Loucy (cell line): Measurements from ENCODE around the gene DSC3.

Experiments used
- H2AFZ ChIP-seq: fragments of 200-600 bp; sonication (generic); 2 replicates; pipeline ENCODE4 v1.6.0; 2016; ENCODE audit warnings: antibody characterized with exemption, mild to moderate bottlenecking, low read length, moderate library complexity
- H3F3A ChIP-seq: fragments of 200-600 bp; 2 replicates; pipeline ENCODE4 v1.6.0; 2016; ENCODE audit warnings: antibody characterized with exemption, low read depth, mild to moderate bottlenecking
- H3K27me3 ChIP-seq: fragments of 200-600 bp; sonication (generic); 2 replicates; pipeline ENCODE4 v1.6.1; 2014; ENCODE audit warnings: low read length, mild to moderate bottlenecking; ENCODE audit not compliant: insufficient read depth, poor library complexity, severe bottlenecking
- H3K36me3 ChIP-seq: fragments of 200-600 bp; sonication (generic); 2 replicates; pipeline ENCODE4 v1.6.1; 2016; ENCODE audit warnings: low read length; ENCODE audit not compliant: insufficient read depth
- H3K4me1 ChIP-seq: fragments of 200-600 bp; sonication (generic); 2 replicates; pipeline ENCODE4 v1.5.1; 2014; ENCODE audit warnings: low read length, mild to moderate bottlenecking; ENCODE audit not compliant: insufficient read depth, poor library complexity, severe bottlenecking
- H3K4me2 ChIP-seq: fragments of 200-600 bp; sonication (generic); 2 replicates; pipeline ENCODE4 v1.6.0; 2014; ENCODE audit warnings: antibody characterized with exemption, low read length, low read depth, mild to moderate bottlenecking; ENCODE audit not compliant: poor library complexity, severe bottlenecking
- H3K4me3 ChIP-seq: fragments of 200-600 bp; sonication (generic); 2 replicates; pipeline ENCODE4 v1.5.1; 2014; ENCODE audit warnings: low read length, mild to moderate bottlenecking, mixed read lengths; ENCODE audit not compliant: poor library complexity, severe bottlenecking
- H3K79me2 ChIP-seq: fragments of 200-600 bp; sonication (generic); 2 replicates; pipeline ENCODE4 v1.6.1; 2014; ENCODE audit warnings: low read length; ENCODE audit not compliant: insufficient read depth
- H3K9ac ChIP-seq: fragments of 200-600 bp; sonication (generic); 2 replicates; pipeline ENCODE4 v1.6.0; 2014; ENCODE audit warnings: mild to moderate bottlenecking, low read depth, low read length, moderate library complexity; ENCODE audit not compliant: poor library complexity, severe bottlenecking
- H3K9me2 ChIP-seq: fragments of 200-600 bp; sonication (generic); replicated peaks from 2 replicates; pipeline ENCODE4 v1.6.1; 2016; ENCODE audit warnings: low read depth, low read length, mixed read lengths
- H3K9me3 ChIP-seq: fragments of 200-600 bp; sonication (generic); 2 replicates; pipeline ENCODE4 v1.6.1; 2014; ENCODE audit warnings: mild to moderate bottlenecking, antibody characterized with exemption, low read length, low read depth; ENCODE audit not compliant: insufficient read depth
- H4K20me1 ChIP-seq: fragments of 200-600 bp; sonication (generic); 2 replicates; pipeline ENCODE4 v1.6.0; 2014; ENCODE audit warnings: antibody characterized with exemption, low read length, mild to moderate bottlenecking; ENCODE audit not compliant: insufficient read depth, poor library complexity, severe bottlenecking
- CTCF ChIP-seq: fragments of 200-600 bp; sonication (generic); conservative IDR thresholded peaks from 2 replicates; pipeline ENCODE4 v1.5.1; 2014; ENCODE audit warnings: mild to moderate bottlenecking, antibody characterized with exemption, low read length
- EZH2phosphoT487 ChIP-seq: fragments of 200-600 bp; IDR thresholded peaks from 2 replicates; pipeline ENCODE4 v1.6.1; 2018; ENCODE audit warnings: antibody characterized with exemption, mild to moderate bottlenecking, moderate library complexity, borderline replicate concordance

Gene DSC3

GRCh38 chr18:31079973-31080372 is 37.4 kb upstream of the DSC3 start:
- Histone ChIP-seq H4K20me1 (no peaks in the 10 kb centered on the region), H2AFZ (no peak overlapping the region), H3K9me2 (no peaks in the 10 kb centered on the region), H3K4me3 (no peak overlapping the region), H3F3A (no peaks in the 10 kb centered on the region), H3K36me3 (no peaks in the 10 kb centered on the region), H3K9me3 (no peaks in the 10 kb centered on the region), H3K79me2 (no peaks in the 10 kb centered on the region), H3K27me3 (no peaks in the 10 kb centered on the region), H3K4me2 (no peak overlapping the region), H3K9ac (no peak overlapping the region), H3K4me1 (no peaks in the 10 kb centered on the region)
- TF ChIP-seq CTCF (no peak), EZH2phosphoT487 (no peak)

DNA sequence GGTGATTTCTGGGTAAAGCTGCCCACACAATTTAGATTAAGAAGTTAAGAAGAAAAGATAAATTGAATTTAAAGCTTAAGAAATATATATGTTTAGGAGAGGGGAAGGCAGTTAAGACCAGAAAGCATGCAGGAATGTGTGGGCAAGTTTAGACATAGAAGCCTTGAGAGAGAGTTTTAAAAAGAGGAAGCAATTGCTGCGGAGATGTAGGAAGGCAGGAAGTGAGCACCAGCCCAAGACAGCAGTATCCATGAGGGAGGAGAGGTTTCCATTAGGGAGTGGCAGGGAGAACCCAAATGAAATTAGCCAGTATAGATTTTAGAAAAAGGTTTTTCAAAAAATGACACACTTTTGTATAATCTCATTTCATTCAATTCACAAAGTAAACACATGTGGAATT is 35.3 kb upstream of the DSC3 start:
- no peaks in the 10 kb centered on the region for H4K20me1 ChIP-seq
- H3K27me3 ChIP-seq: no peaks in the 10 kb centered on the region
- H3F3A ChIP-seq: no peaks in the 10 kb centered on the region
- no peaks in the 10 kb centered on the region for H3K9me3 ChIP-seq
- no peak overlapping the region for H3K4me2 ChIP-seq
- H3K9me2 ChIP-seq: no peaks in the 10 kb centered on the region
- no peaks in the 10 kb centered on the region for H3K4me1 ChIP-seq
- no peaks in the 10 kb centered on the region for H3K79me2 ChIP-seq
- no peaks in the 10 kb centered on the region for H3K36me3 ChIP-seq
- no peak overlapping the region for H3K9ac ChIP-seq
- TF ChIP-seq EZH2phosphoT487 (no peak), CTCF (no peak)
- H2AFZ ChIP-seq: no peak overlapping the region
- no peak overlapping the region for H3K4me3 ChIP-seq

DNA sequence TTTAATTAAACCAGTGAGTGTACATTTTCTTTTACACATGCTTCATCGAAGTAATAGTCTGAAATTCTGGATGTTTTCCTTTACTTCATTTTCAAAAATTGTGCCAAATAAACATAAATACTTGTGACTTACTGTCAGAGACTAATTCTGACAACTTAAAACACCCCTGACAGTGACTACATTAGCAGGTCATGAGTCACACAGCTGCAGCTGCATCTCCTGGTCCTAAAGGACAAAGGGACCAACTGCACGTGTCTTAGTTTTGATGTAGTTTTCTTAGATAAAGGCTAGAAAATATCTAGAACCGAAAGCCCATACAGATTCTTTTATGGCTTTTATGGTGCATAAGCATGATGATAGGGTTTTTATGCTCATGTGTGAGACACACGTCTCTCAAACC is 29.6 kb upstream of the DSC3 start:
- no peak for TF ChIP-seq EZH2phosphoT487
- no peak for TF ChIP-seq CTCF
- Histone ChIP-seq H4K20me1 (no peaks in the 10 kb centered on the region), H3K36me3 (no peaks in the 10 kb centered on the region), H3K27me3 (no peaks in the 10 kb centered on the region), H3K4me3 (no peak overlapping the region), H2AFZ (no peak overlapping the region), H3K9me2 (no peaks in the 10 kb centered on the region), H3K9ac (no peak overlapping the region), H3K9me3 (no peaks in the 10 kb centered on the region), H3K4me2 (no peak overlapping the region), H3F3A (no peaks in the 10 kb centered on the region), H3K4me1 (no peaks in the 10 kb centered on the region), H3K79me2 (no peaks in the 10 kb centered on the region)
